GM19468 (cell line): ENCODE results near the gene SYCE1L.
A peak's percentile ranks its signal among the peaks of the same experiment; 100 is the strongest.
"Not testable (repeated sequence)": the region's sequence is repeated elsewhere in the genome, so short reads cannot be mapped to it uniquely, and the experiment has no call there.

Experiments used
- ATAC-seq: cut with Tn5 transposase; IDR thresholded peaks from one replicate; pipeline ENCODE4 v1.9.1; 2021; ENCODE audit warnings: mild to moderate bottlenecking, moderate library complexity, moderate number of reproducible peaks; ENCODE audit not compliant: unreplicated experiment; ENCODE audit errors: extremely low read depth

The SYCE1L gene

GRCh38 chr16:77199211-77199610 lies at the start of gene SYCE1L:
TSS of gene SYCE1L (plus strand) at chr16:77199408. CDS start at chr16:77199452, 44 bp downstream.
- no peak for ATAC-seq

GRCh38 chr16:77157346-77158058 lies 41.7 kb upstream of the SYCE1L start:
- no peak for ATAC-seq

GRCh38 chr16:77158293-77158692 lies 40.9 kb upstream of the SYCE1L start:
- ATAC-seq = no peak

GRCh38 chr16:77165006-77165405 lies 34.2 kb upstream of the SYCE1L start:
- no peak for ATAC-seq

- ATAC-seq = not testable (repeated sequence)
These were observed 33.5 kb upstream of the SYCE1L start for GRCh38 chr16:77165536-77166236.

- ATAC-seq = no peak
These were observed 32.5 kb upstream of the SYCE1L start for GRCh38 chr16:77166726-77167125.

GRCh38 chr16:77168901-77169300 lies 30.3 kb upstream of the SYCE1L start:
- no peak for ATAC-seq

GRCh38 chr16:77169650-77170236 lies 29.5 kb upstream of the SYCE1L start:
- ATAC-seq = no peak

GRCh38 chr16:77170805-77171204 lies 28.4 kb upstream of the SYCE1L start:
- no peak for ATAC-seq

- ATAC-seq = peak; percentile 73
These were observed 27.2 kb upstream of the SYCE1L start for GRCh38 chr16:77171745-77172635.

- ATAC-seq = no peak
These were observed 26.3 kb upstream of the SYCE1L start for GRCh38 chr16:77172951-77173350.

- ATAC-seq = no peak
These were observed 16.1 kb upstream of the SYCE1L start for GRCh38 chr16:77183137-77183536.

- ATAC-seq = not testable (repeated sequence)
These were observed 12.9 kb upstream of the SYCE1L start for GRCh38 chr16:77186298-77186697.

GRCh38 chr16:77190190-77190477 lies 9.1 kb upstream of the SYCE1L start:
- ATAC-seq = no peak

- peak; percentile 95 for ATAC-seq
These were observed 8.5 kb upstream of the SYCE1L start, which contains the start of gene MON1B for GRCh38 chr16:77190478-77191258. TSS of gene MON1B (plus strand) at chr16:77191190. CDS start at chr16:77191486, 296 bp downstream.

GRCh38 chr16:77191259-77191969 lies 7.8 kb upstream of the SYCE1L start:
- no peak for ATAC-seq

- ATAC-seq = no peak
These were observed 5.8 kb upstream of the SYCE1L start for GRCh38 chr16:77193377-77193776.

- ATAC-seq = no peak
These were observed 4.6 kb upstream of the SYCE1L start for GRCh38 chr16:77194295-77195231.
